ENCODE results near the gene ENPEP.

GRCh38 chr4:110605077-110605476 is 129.1 kb downstream of the ENPEP start:
- TF ChIP-seq EZH2phosphoT487 (IDR thresholded peaks at IDR 0.05; ENCODE audit: borderline replicate concordance, low read length) (no peak), EZH2 (IDR thresholded peaks at IDR 0.05; ENCODE audit: low read length, unreplicated experiment) (no peak)

All from PC-3 (cell line).